Suprapubic skin (tissue), 4 donors: ENCODE measurements around the gene PPP3CB.

Experiments used
- CTCF ChIP-seq, 2 donors: fragments of 200-600 bp in 1 of 2; fragments of 450-650 bp in 1 of 2; sonication (generic) in 1 of 2; IDR thresholded peaks; one replicate each; pipeline ENCODE4 v1.5.1; 2016 to 2019; ENCODE audit warnings: antibody characterized with exemption in 2 of 2, mild to moderate bottlenecking in 1 of 2, moderate library complexity in 1 of 2
- EP300 ChIP-seq: sonication (generic); formaldehyde crosslinking; IDR thresholded peaks from one replicate; pipeline ENCODE4 v1.6.1; 2017; ENCODE audit warnings: antibody characterized with exemption
- POLR2A ChIP-seq, 2 donors: fragments of 450-650 bp; IDR thresholded peaks; one replicate each; pipeline ENCODE4 v1.6.1; 2017; ENCODE audit warnings: antibody characterized with exemption in 2 of 2, mild to moderate bottlenecking in 2 of 2, moderate library complexity in 2 of 2
- POLR2AphosphoS5 ChIP-seq, 3 donors: sonication (generic); formaldehyde crosslinking; IDR thresholded peaks; one replicate each; pipeline ENCODE4 v1.6.1; 2017; ENCODE audit warnings: antibody characterized with exemption in 3 of 3

GRCh38 chr10:73480158-73480557 lies 15.7 kb downstream of the PPP3CB start:
- TF ChIP-seq CTCF (IDR thresholded peaks at IDR 0.05) = no peak
- no peak for TF ChIP-seq POLR2AphosphoS5 (IDR thresholded peaks at IDR 0.05)
- TF ChIP-seq POLR2A (IDR thresholded peaks at IDR 0.05) = no peak
- no peak for TF ChIP-seq EP300
